GM12872 (cell line): Measurements from ENCODE around the gene EDDM13.

Source experiments
- CTCF ChIP-seq: IDR thresholded peaks from 3 replicates; pipeline ENCODE4 v1.5.1; 2011; ENCODE audit warnings: low read depth, mild to moderate bottlenecking, low read length, moderate library complexity; ENCODE audit not compliant: insufficient read depth

EDDM13 gene, protein sequence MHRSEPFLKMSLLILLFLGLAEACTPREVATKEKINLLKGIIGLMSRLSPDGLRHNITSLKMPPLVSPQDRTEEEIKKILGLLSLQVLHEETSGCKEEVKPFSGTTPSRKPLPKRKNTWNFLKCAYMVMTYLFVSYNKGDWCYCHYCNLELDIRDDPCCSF

DNA sequence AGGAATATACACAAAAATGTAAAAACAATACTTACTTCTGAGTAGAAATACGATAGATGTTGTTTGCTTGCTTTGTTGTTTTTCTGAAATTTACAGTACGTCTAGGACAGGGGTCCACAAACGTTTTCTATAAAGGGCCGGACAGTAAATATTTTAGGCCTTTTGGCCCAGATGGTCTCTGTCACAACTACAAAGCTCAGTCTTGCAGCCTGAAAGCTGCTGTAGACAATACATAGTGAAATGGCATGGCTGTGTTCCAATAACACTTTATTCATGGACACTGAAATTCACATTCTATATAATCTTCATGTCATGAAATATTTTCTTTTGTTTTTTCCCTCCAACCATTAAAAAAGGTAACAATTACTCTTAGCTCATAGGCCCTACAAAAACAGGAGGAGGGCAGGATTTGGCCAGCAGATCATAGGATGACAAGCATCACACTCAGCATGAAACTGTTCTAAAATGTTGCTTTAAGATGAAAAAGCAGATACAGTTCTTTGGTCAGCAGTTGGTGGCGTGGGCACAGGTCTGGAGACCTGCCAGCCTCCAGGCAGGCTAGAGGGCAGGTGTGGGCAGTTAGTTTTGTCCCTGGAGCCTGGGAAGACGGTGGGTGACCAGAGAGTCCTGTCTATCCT is at the start of gene EDDM13:
Gene EDDM13, plus strand, starts transcription at position 588 of the 638 bp plus-strand sequence. CDS start 87 bp downstream, outside the sequence.
- no peak for TF ChIP-seq CTCF

GRCh38 chr19:56222901-56223300 is 49.6 kb upstream of the EDDM13 start:
- TF ChIP-seq CTCF: no peak

GRCh38 chr19:56223481-56223880 is 49.1 kb upstream of the EDDM13 start:
- no peak for TF ChIP-seq CTCF

GRCh38 chr19:56245121-56245740 is 27.3 kb upstream of the EDDM13 start:
- no peak for TF ChIP-seq CTCF

GRCh38 chr19:56252699-56253422 is 19.7 kb upstream of the EDDM13 start:
- peak; percentile 98 for TF ChIP-seq CTCF

DNA sequence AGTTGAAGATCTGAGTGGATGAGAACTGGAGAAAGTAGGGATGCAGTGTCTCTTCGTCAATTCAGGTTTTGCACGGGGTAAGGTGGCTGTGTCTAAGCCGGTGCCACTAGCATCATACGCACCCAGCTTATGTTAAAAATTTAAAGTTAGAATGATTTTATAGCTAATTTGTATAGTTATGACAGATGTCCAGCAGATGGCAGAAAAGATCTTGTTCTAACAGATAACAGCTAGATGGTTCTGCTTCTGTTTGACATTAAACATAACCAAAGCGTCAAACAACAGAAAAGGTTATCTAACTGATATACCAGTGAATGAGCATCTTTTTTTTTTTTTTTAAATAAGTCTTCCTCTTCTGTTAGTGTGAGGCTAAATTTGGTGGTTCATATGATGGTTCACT is 18.8 kb upstream of the EDDM13 start:
- peak; percentile 40; the same call in 2 of the 3 replicates for TF ChIP-seq CTCF

DNA sequence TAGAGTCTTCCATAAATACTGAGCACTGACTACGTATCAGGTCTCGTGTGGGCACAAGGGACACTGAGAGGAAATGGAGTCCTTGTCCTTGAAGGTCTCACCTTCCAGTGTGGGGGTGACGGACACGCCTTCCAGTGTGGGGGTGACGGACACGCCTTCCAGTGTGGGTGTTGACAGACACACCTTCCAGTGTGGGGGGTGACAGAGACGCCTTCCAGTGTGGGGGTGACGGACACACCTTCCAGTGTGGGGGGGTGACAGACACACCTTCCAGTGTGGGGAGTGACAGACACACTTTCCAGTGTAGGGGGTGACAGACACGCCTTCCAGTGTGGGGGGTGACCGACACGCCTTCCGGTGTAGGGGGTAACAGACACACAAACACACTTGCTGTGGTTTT is 14.3 kb upstream of the EDDM13 start:
- no peak for TF ChIP-seq CTCF
